ENCODE results near the gene PADI4. TPM values are rescaled to one million over a fixed set of nuclear protein-coding genes. Genes with fewer than 3 reads are reported as not detected.

PADI4 gene
- total RNA-seq, 4 donors from 2014 or later, result 0.22 to 1.3 TPM; not detected in 2

DNA sequence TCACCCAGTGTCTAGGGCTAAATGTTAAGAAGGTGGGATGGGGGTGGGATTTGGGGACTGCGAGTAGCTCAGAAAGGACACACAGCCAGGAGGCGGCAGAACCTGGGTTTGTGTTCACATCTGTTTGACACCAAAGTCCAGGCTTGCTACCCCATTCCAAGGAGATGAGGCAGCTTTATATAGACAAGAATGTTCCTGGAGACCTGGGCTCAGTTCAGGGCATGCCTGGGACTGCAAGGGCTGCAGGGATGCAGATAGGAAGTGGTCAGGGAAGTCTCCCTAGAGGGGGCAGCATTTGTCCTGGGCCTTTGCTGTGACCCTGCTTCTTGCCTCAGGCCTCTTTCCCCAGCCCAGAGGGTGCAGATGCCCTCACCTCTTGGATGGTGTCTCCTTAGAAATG, 42.8 kb upstream of the PADI4 start:
- TF ChIP-seq, protein P1, sequence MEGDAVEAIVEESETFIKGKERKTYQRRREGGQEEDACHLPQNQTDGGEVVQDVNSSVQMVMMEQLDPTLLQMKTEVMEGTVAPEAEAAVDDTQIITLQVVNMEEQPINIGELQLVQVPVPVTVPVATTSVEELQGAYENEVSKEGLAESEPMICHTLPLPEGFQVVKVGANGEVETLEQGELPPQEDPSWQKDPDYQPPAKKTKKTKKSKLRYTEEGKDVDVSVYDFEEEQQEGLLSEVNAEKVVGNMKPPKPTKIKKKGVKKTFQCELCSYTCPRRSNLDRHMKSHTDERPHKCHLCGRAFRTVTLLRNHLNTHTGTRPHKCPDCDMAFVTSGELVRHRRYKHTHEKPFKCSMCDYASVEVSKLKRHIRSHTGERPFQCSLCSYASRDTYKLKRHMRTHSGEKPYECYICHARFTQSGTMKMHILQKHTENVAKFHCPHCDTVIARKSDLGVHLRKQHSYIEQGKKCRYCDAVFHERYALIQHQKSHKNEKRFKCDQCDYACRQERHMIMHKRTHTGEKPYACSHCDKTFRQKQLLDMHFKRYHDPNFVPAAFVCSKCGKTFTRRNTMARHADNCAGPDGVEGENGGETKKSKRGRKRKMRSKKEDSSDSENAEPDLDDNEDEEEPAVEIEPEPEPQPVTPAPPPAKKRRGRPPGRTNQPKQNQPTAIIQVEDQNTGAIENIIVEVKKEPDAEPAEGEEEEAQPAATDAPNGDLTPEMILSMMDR (IDR thresholded peaks at IDR 0.05; ENCODE audit: low read depth), result no peak

DNA sequence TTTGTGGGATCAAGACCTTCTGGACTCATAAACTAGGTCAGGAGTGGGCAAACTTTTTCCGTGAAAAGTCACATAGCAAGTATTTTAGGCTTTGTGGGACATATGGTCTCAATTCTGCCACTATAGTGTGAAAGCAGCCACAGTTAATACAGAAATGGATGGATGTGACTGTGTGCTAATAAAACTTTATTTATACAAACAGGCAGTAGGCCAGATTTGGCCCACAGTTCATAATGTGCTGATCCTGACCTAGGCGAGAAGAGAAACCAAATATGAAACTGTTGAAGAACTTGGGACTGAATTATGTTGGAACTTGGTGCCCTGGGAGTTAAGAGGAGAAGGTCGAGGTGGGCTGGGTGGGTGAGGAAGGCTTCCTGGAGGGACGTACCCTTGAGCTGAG, 42.0 kb upstream of the PADI4 start:
- TF ChIP-seq, protein P1 (IDR thresholded peaks at IDR 0.05; ENCODE audit: low read depth), result no peak

DNA sequence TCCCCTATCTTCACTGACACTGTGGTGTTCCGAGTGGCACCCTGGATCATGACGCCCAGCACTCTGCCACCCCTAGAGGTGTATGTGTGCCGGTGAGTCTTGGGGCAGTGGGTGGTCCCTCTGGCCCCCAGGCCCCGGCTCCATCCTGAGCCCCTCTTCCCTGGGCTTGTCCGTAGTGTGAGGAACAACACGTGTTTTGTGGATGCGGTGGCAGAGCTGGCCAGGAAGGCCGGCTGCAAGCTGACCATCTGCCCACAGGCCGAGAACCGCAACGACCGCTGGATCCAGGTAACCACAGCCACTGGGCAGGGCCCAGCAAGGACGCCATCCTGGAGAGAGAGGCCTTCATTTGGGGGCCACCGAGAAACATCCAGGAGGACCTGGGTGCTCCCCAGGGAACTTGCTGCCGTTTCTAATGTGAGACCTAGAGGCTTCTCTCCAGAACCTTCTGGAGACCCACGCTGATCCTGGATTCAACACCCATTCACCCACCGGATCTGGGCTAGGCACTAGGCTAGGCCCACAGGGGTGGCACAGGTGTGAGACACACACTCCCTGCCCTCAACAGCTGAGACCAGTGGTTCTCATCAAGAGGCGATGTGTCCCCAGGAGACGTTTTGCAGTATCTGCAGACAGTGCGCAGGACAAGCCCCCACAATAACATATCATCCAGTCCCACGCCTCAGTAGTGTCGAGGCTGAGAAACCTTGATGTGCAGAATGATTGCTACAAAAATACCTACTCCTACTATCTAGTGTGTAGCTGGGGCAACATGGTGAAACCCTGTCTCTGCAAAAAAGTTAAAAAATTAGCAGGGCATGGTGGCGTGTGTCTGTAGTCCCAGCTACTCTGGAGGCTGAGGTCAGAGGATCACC, 36.9 kb upstream of the PADI4 start:
- TF ChIP-seq, protein P1 (IDR thresholded peaks at IDR 0.05; ENCODE audit: low read depth), result no peak

DNA sequence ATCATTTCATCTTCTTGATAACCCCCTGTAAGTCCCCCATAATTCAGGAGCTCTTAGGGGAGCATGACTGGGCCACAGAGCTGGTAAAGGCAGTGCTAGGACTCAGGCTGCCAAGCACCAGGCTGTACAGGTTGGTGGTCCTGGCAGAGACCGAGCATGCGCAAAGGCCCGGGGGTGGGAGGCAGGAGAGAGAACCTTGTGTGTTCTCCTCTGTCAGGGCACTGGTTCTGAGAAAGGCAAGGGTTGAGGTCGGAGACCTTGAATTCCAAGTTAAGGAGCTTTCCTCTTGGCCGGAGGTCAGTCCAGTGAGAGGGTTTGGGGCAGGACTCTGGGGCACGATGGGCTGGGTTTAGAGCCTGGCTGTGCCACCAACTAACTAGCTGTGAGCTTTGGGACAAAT, 35.9 kb upstream of the PADI4 start:
- TF ChIP-seq, protein P1 (IDR thresholded peaks at IDR 0.05; ENCODE audit: low read depth), result no peak

DNA sequence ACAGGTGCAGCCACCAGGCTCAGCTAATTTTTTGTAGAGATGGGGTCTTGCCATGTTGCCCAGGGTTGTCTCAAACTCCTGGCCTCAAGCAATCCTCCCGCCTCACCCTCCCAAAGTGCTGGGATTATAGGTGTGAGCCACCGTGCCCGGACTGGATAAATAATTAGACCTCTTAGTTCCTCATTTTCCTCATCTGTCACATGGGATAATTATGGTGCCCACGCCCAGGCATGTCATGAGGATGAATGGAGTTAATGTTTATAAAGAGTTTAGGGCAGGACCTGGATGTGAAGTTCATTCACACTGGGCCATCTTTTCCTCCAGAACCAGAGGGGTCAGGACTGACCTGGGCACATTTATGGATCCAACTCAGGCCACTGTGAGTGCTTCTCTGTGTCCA, 35.4 kb upstream of the PADI4 start:
- TF ChIP-seq, protein P1 (IDR thresholded peaks at IDR 0.05; ENCODE audit: low read depth), result no peak

DNA sequence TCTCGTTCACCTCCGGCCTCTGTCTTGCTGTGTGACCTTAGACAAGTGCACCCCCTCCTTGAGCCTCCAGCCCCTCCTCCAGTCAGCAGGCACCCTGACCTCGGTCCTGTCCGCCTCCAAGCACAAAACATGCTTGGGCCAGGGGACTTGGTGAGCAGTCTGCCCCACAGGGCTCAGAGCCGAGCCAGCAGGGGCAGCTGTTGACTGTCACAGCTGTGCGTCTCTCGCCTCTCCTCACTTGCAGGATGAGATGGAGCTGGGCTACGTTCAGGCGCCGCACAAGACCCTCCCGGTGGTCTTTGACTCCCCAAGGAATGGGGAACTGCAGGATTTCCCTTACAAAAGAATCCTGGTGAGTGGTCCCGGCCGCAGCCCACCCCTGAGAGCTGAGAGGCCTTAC, 34.9 kb upstream of the PADI4 start:
- TF ChIP-seq, protein P1 (IDR thresholded peaks at IDR 0.05; ENCODE audit: low read depth), result no peak

DNA sequence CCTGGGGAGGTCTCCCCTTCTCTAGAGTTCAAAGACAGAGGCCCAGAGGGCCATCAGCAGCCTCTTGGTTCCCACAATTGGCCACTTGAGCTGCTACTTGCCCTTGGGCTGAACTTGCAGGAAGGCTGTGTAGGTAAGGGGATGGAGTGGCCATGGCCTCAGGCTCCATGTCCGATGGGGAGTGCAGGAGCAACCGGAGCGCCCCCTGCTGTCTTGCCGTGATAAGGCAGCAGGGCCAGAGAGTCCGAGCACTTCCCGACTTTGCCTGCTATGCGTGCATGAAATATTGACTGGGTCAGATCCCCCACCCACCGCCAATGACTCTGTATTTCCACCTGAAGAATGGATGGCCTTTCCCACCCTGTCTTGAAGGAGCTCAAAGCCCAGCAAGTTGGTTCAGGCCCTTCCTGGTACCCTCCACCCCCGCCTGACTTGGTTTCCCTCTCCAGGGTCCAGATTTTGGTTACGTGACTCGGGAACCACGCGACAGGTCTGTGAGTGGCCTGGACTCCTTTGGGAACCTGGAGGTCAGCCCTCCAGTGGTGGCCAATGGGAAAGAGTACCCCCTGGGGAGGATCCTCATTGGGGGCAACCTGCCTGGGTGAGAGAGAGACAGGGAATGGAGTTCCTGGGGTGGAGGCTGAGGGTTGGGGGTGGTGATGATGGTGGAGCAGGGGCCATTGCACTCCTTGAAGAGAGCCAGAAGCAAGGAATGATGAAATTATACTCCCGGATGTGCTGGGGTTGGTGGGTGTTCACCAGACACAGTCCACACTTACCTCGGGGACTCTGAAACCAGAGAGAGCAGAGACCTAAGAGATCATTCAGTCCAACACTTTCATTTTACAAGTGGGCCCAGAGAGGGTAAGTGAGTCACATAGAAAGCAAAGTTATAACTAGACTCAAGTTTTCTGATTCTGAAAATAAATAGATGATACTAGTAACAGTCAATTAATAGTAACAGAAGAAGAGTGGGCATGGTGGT, 33.5 kb upstream of the PADI4 start:
- TF ChIP-seq, protein P1 (IDR thresholded peaks at IDR 0.05; ENCODE audit: low read depth), result no peak

Data from subcutaneous adipose tissue (tissue), 4 donors.